Stomach smooth muscle (tissue), 2 donors: ENCODE data around the gene KCTD4.
"Not testable (repeated sequence)": the region's sequence is repeated elsewhere in the genome, so short reads cannot be mapped to it uniquely, and the experiment has no call there.

ENCODE experiments used
- H3K27ac ChIP-seq: one replicate; pipeline ENCODE4 v1.7.0; 2013; ENCODE audit warnings: mild to moderate bottlenecking, low read length, inconsistent platforms
- H3K27me3 ChIP-seq, 2 donors: one replicate each; pipeline ENCODE4 v1.7.0; 2013; ENCODE audit warnings: low read length in 2 of 2; ENCODE audit not compliant: insufficient read depth in 2 of 2, control insufficient read depth in 1 of 2
- H3K36me3 ChIP-seq, 2 donors: one replicate each; pipeline ENCODE4 v1.7.0; 2013; ENCODE audit warnings: low read length in 2 of 2; ENCODE audit not compliant: control insufficient read depth in 2 of 2, insufficient read depth in 2 of 2
- H3K4me1 ChIP-seq: one replicate; pipeline ENCODE4 v1.7.0; 2013; ENCODE audit warnings: low read length; ENCODE audit not compliant: control insufficient read depth, insufficient read depth
- H3K4me3 ChIP-seq, 2 donors: one replicate each; pipeline ENCODE4 v1.7.0; 2013; ENCODE audit warnings: low read length in 2 of 2
- H3K9ac ChIP-seq, 2 donors: one replicate each; pipeline ENCODE4 v1.7.0; 2013; ENCODE audit warnings: low read length in 2 of 2, mild to moderate bottlenecking in 1 of 2
- H3K9me3 ChIP-seq, 2 donors: one replicate each; pipeline ENCODE4 v1.7.0; 2013; ENCODE audit warnings: low read length in 2 of 2; ENCODE audit not compliant: control insufficient read depth in 2 of 2
- donor health status: healthy.
- donor health status: Pancreatic carcinoma.

KCTD4 gene

GRCh38 chr13:45196096-45196495, 4.7 kb downstream of the KCTD4 start:
- no peak overlapping the region for H3K27ac ChIP-seq
- no peak overlapping the region for H3K9ac ChIP-seq
- no peak overlapping the region for H3K4me3 ChIP-seq
- no peaks in the 10 kb centered on the region for H3K4me1 ChIP-seq
- H3K27me3 ChIP-seq, result no peaks in the 10 kb centered on the region
- no peaks in the 10 kb centered on the region for H3K36me3 ChIP-seq
- no peaks in the 10 kb centered on the region for H3K9me3 ChIP-seq

- Histone ChIP-seq H3K36me3 (no peaks in the 10 kb centered on the region), H3K27me3 (no peaks in the 10 kb centered on the region), H3K4me3 (no peak overlapping the region), H3K9ac (no peak overlapping the region), H3K9me3 (no peaks in the 10 kb centered on the region), H3K4me1 (no peaks in the 10 kb centered on the region), H3K27ac (no peak overlapping the region)
These were observed 5.4 kb downstream of the KCTD4 start for GRCh38 chr13:45195421-45195820.

- Histone ChIP-seq H3K36me3 (no peaks in the 10 kb centered on the region), H3K27ac (no peak overlapping the region), H3K4me3 (no peak overlapping the region), H3K9ac (no peak overlapping the region), H3K4me1 (no peaks in the 10 kb centered on the region), H3K27me3 (no peaks in the 10 kb centered on the region), H3K9me3 (no peaks in the 10 kb centered on the region)
These were observed 6.5 kb downstream of the KCTD4 start for GRCh38 chr13:45194081-45194939.

- Histone ChIP-seq H3K9ac (no peak overlapping the region), H3K9me3 (no peaks in the 10 kb centered on the region), H3K4me1 (no peaks in the 10 kb centered on the region), H3K36me3 (no peaks in the 10 kb centered on the region), H3K27me3 (no peaks in the 10 kb centered on the region), H3K4me3 (no peak overlapping the region), H3K27ac (no peak overlapping the region)
These were observed 9.0 kb downstream of the KCTD4 start for GRCh38 chr13:45191874-45192273.

- not testable (repeated sequence) for H3K27ac ChIP-seq, H3K9ac ChIP-seq, H3K36me3 ChIP-seq, H3K4me3 ChIP-seq, H3K4me1 ChIP-seq, H3K9me3 ChIP-seq, H3K27me3 ChIP-seq
These were observed 11.3 kb downstream of the KCTD4 start for GRCh38 chr13:45189511-45189910.

- not testable (repeated sequence) for H3K36me3 ChIP-seq, H3K4me3 ChIP-seq, H3K9ac ChIP-seq, H3K4me1 ChIP-seq, H3K27me3 ChIP-seq, H3K9me3 ChIP-seq, H3K27ac ChIP-seq
These were observed 11.8 kb downstream of the KCTD4 start for GRCh38 chr13:45189077-45189476.

GRCh38 chr13:45185286-45185685, 15.6 kb downstream of the KCTD4 start:
- Histone ChIP-seq H3K27me3 (no peaks in the 10 kb centered on the region), H3K4me3 (no peak overlapping the region), H3K9ac (no peak overlapping the region), H3K36me3 (no peaks in the 10 kb centered on the region), H3K9me3 (no peaks in the 10 kb centered on the region), H3K27ac (no peak overlapping the region), H3K4me1 (no peaks in the 10 kb centered on the region)

GRCh38 chr13:45184693-45185092, 16.2 kb downstream of the KCTD4 start:
- Histone ChIP-seq H3K9me3 (no peaks in the 10 kb centered on the region), H3K36me3 (no peaks in the 10 kb centered on the region), H3K27me3 (no peaks in the 10 kb centered on the region), H3K9ac (no peak overlapping the region), H3K4me1 (no peaks in the 10 kb centered on the region), H3K4me3 (no peak overlapping the region), H3K27ac (no peak overlapping the region)

GRCh38 chr13:45180713-45181601, 19.9 kb downstream of the KCTD4 start:
- H3K36me3 ChIP-seq, result no peaks in the 10 kb centered on the region
- H3K27me3 ChIP-seq, result no peaks in the 10 kb centered on the region
- H3K4me3 ChIP-seq, result no peak overlapping the region
- peaks cover 5% of the 10 kb centered on the region for H3K4me1 ChIP-seq
- no peak overlapping the region for H3K9ac ChIP-seq
- H3K27ac ChIP-seq, result no peak overlapping the region
- H3K9me3 ChIP-seq, result no peaks in the 10 kb centered on the region

GRCh38 chr13:45180303-45180702, 20.5 kb downstream of the KCTD4 start:
- peaks cover 5% of the 10 kb centered on the region for H3K4me1 ChIP-seq
- H3K27me3 ChIP-seq, result no peaks in the 10 kb centered on the region
- H3K9me3 ChIP-seq, result no peaks in the 10 kb centered on the region
- H3K9ac ChIP-seq, result no peak overlapping the region
- H3K36me3 ChIP-seq, result no peaks in the 10 kb centered on the region
- H3K4me3 ChIP-seq, result no peak overlapping the region
- H3K27ac ChIP-seq, result no peak overlapping the region

- Histone ChIP-seq H3K9ac (no peak overlapping the region), H3K4me1 (peaks cover 5% of the 10 kb centered on the region), H3K9me3 (no peaks in the 10 kb centered on the region), H3K27me3 (no peaks in the 10 kb centered on the region), H3K4me3 (no peak overlapping the region), H3K36me3 (no peaks in the 10 kb centered on the region), H3K27ac (no peak overlapping the region)
These were observed 21.4 kb downstream of the KCTD4 start for GRCh38 chr13:45179428-45179827.
